ENCODE data around the gene SLC22A17.

Gene SLC22A17

DNA sequence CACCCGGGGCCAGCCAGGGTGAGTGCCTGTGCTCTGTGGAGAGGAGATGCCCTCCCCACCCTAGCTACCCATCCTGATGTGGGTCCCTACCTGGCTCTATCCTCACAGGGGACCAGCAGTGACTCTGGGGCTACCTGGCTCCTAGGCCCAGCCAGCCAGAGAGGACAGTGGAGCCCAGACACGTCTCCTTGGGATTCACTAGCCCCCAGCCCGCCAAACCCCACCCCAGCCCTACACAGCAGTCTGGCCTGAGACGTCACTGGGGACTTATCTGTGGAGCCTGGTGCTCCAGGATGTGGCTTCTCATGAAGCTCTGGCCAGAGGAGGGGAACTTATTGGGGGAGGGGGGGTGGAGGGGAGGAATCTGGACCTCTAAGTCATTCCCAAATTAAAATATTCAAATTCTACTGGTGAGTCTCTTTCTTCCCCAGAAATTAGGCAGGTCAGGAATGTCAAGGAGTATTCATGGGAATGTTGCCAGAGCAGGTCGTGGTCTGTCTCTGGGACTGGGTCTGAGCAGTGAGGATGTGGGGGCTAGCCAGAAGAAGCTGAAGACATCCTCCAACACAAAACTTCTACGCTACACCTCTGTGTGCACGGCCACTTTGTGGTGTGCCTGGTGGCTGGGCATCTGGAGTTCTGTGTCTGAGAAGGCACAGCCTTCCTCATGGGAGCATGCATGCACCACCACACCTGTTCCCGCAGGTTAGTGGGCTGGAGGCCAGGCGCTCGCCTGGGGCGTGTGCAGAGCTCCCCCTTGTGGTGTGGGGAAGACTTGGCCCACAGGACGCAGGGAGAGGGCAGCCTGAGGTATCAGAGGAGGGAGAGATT is 26.9 kb upstream of the SLC22A17 start:
- Mint-ChIP-seq H3K9me3 (no peaks in the 10 kb centered on the region), H3K27ac (no peak overlapping the region), H3K4me3 (no peak overlapping the region), H3K4me1 (peaks cover 55% of the 10 kb centered on the region), H3K27me3 (ENCODE audit: low read depth, poor library complexity) (peaks cover 31% of the 10 kb centered on the region), H3K36me3 (ENCODE audit: low read depth) (no peaks in the 10 kb centered on the region)
- TF ChIP-seq, protein P1, sequence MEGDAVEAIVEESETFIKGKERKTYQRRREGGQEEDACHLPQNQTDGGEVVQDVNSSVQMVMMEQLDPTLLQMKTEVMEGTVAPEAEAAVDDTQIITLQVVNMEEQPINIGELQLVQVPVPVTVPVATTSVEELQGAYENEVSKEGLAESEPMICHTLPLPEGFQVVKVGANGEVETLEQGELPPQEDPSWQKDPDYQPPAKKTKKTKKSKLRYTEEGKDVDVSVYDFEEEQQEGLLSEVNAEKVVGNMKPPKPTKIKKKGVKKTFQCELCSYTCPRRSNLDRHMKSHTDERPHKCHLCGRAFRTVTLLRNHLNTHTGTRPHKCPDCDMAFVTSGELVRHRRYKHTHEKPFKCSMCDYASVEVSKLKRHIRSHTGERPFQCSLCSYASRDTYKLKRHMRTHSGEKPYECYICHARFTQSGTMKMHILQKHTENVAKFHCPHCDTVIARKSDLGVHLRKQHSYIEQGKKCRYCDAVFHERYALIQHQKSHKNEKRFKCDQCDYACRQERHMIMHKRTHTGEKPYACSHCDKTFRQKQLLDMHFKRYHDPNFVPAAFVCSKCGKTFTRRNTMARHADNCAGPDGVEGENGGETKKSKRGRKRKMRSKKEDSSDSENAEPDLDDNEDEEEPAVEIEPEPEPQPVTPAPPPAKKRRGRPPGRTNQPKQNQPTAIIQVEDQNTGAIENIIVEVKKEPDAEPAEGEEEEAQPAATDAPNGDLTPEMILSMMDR (IDR thresholded peaks at IDR 0.05) = peak; percentile 88
- DNase-seq = peak; percentile 58

DNA sequence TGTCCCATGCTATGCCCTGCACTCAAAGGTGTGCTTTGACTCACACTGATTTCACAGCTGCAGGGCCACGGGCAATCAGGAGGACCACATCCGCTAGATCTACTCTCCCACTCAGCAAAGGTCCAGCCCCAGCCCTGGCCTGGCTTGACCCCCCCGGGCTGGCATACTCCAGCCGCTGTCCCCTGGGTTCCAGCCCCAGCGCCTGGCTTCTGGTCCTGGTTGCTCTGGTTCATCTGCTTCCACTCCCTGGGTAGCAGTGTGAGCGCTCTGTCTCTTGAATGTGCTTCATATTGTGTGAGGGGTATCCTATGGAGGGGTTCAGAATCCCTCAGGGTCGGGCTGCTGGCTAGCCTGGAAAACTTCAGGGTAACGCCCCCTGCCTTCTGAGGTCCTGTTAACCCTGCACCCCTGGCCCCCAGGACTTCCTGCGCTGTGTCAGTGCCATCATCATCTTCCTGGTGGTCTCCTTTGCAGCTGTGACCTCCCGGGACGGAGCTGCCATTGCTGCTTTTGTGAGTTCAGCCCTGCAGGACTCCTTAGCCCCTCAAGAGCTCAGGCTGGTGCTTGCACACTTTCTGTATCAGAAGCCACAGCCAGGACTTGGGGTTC is 26.0 kb upstream of the SLC22A17 start:
- DNase-seq = no peak
- no peak overlapping the region for H3K4me3 Mint-ChIP-seq
- H3K27ac Mint-ChIP-seq = no peak overlapping the region
- peaks cover 47% of the 10 kb centered on the region for H3K4me1 Mint-ChIP-seq
- H3K9me3 Mint-ChIP-seq = no peaks in the 10 kb centered on the region
- H3K36me3 Mint-ChIP-seq (ENCODE audit: low read depth) = no peaks in the 10 kb centered on the region
- peaks cover 34% of the 10 kb centered on the region for H3K27me3 Mint-ChIP-seq (ENCODE audit: low read depth, poor library complexity)
- TF ChIP-seq, protein P1 (IDR thresholded peaks at IDR 0.05) = no peak

DNA sequence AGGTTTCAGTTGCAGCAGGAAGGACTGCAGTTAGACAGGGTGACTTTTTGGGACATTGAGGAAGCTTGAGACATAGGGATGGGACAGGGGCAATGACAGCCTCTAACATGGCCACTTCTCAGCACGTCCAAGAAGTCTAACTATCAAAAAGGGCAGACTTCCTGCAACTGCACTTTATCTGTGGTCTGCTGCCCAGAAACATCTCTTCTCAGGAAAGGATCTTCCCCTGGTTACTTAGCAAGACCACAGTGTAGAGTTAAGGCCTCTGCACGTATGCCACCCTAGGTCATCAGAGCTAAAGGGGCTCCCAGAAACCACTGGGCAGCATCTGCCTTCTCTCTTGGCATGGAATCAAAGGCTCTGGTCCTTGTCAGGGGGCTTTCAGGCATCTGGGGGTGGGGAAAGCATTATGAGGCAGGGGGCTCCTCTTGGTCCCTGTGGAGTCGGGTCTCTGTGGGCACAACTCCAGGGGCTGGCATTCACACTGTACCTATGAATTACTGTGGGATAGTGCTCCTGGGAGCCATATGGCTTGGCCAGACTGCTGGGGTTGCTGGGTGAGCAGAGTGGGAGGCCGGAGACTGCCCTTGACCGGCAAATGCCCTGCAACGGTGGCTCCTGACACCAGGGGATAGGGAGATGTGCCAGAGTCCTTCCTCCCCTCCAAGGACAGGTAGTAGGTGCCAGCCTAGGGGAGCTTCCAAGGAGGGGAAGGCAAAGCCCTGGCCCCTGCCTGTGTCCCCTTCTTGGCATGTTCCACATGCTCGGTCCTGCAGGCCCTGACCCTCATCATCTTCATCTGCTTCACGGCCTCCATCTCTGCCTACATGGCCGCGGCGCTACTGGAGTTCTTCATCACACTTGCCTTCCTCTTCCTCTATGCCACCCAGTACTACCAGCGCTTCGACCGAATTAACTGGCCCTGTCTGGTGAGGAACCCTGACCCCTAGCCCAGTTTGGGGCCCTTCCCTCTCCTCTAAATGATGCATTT is 25.2 kb upstream of the SLC22A17 start:
- DNase-seq = no peak
- Mint-ChIP-seq H3K9me3 (no peaks in the 10 kb centered on the region), H3K4me1 (peaks cover 38% of the 10 kb centered on the region), H3K27me3 (ENCODE audit: low read depth, poor library complexity) (peaks cover 30% of the 10 kb centered on the region), H3K27ac (no peak overlapping the region), H3K36me3 (ENCODE audit: low read depth) (no peaks in the 10 kb centered on the region), H3K4me3 (no peak overlapping the region)
- TF ChIP-seq, protein P1 (IDR thresholded peaks at IDR 0.05) = no peak

DNA sequence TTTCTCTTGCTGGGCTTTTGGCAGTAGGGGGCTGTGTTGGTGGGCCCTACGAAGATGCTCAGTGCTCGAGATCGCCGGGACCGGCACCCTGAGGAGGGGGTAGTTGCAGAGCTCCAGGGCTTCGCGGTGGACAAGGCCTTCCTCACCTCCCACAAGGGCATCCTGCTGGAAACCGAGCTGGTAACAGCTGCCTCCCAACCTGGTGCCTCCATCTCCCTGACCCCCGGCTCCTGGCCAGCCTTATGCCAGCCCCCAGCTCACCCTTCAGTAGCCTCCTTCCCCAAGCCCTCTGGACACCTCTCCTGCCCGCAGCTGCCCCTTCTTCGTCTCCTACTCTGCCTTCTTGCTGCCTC is 24.5 kb upstream of the SLC22A17 start:
- peaks cover 34% of the 10 kb centered on the region for H3K4me1 Mint-ChIP-seq
- no peaks in the 10 kb centered on the region for H3K9me3 Mint-ChIP-seq
- no peak overlapping the region for H3K27ac Mint-ChIP-seq
- peaks cover 27% of the 10 kb centered on the region for H3K27me3 Mint-ChIP-seq (ENCODE audit: low read depth, poor library complexity)
- TF ChIP-seq, protein P1 (IDR thresholded peaks at IDR 0.05) = no peak
- H3K4me3 Mint-ChIP-seq = peak overlapping the region; percentile 42
- DNase-seq = no peak
- no peaks in the 10 kb centered on the region for H3K36me3 Mint-ChIP-seq (ENCODE audit: low read depth)

DNA sequence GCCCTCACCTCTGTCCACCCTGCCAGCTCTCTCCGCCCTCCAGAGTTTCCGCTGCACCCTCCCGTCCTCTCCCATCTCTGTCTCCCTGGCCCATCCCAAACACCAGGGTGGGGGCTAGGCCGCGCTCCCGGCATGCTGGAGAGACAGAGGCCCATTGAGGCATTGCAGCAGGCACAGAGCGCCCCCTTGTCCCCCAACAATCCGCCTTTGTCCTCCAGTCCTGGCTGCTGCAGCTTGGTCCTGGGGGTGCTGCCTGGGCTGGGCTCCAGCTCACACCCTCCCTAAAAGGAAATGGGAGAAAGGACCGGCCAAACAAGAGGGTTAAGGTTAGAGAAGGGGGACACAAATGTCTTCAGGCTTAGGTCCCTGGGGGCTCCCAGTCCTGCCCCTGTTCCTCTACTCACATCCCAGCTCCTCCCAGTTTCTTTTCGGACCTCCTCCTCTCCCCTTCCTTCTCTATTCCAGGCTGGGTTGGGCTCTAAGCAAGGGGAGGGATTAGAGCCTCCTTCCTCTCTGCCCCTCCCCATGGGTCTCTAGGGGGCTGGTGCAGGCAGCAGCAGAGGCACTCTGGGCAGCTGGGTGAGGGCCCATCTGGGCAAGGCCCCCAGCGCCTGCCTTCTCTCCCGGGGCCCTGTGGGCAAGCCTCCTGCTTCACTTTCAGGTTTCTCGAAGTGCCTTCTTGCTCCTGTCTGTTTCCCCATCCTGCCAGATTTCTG is 24.0 kb upstream of the SLC22A17 start, which contains the start of gene CMTM5:
CMTM5 (plus strand) TSS at position 565 of the 716 bp plus-strand sequence. CDS start 206 bp downstream, outside the sequence.
- peak; percentile 34 for DNase-seq
- H3K4me3 Mint-ChIP-seq = peak within 1 kb of the TSS; percentile 42
- no peak within 1 kb of the TSS for H3K27ac Mint-ChIP-seq
- no peaks in the 10 kb centered on the region for H3K9me3 Mint-ChIP-seq
- no peaks in the 10 kb centered on the region for H3K36me3 Mint-ChIP-seq (ENCODE audit: low read depth)
- H3K4me1 Mint-ChIP-seq = peaks cover 30% of the 10 kb centered on the region
- peaks cover 27% of the 10 kb centered on the region for H3K27me3 Mint-ChIP-seq (ENCODE audit: low read depth, poor library complexity)
- TF ChIP-seq, protein P1 (IDR thresholded peaks at IDR 0.05) = no peak

Measured in nephron progenitor cell (in vitro differentiated cells).